GM10266 (cell line): ENCODE measurements around the gene SEMA5B.

ENCODE experiments used
- DNase-seq: peaks from one replicate; pipeline ENCODE4 v3.0.0; 2012; ENCODE audit errors: extremely low spot score
- CTCF ChIP-seq: IDR thresholded peaks from 2 replicates; pipeline ENCODE4 v1.5.1; 2012; ENCODE audit warnings: mild to moderate bottlenecking, low read depth; ENCODE audit not compliant: control insufficient read depth, insufficient read depth; ENCODE audit errors: missing control alignments

Gene SEMA5B

GRCh38 chr3:122982216-122983185, 45.1 kb downstream of the SEMA5B start:
- no peak for TF ChIP-seq CTCF

GRCh38 chr3:122979211-122979610, 48.4 kb downstream of the SEMA5B start:
- no peak for TF ChIP-seq CTCF
- DNase-seq: no peak

More at GRCh38 chr3:122982216-122983185, 45.1 kb downstream of the SEMA5B start:
- DNase-seq: no peak

- DNase-seq: no peak
- TF ChIP-seq CTCF: no peak
These were observed 49.0 kb downstream of the SEMA5B start for GRCh38 chr3:122978569-122978968.

GRCh38 chr3:122977746-122978466, 49.7 kb downstream of the SEMA5B start:
- DNase-seq: no peak
- TF ChIP-seq CTCF: no peak

GRCh38 chr3:122975924-122976293, 51.7 kb downstream of the SEMA5B start:
- no peak for DNase-seq
- TF ChIP-seq CTCF: no peak

GRCh38 chr3:122975163-122975923, 52.2 kb downstream of the SEMA5B start:
- no peak for DNase-seq
- no peak for TF ChIP-seq CTCF
